Activated CD8-positive, alpha-beta T cell treated with anti-CD3 and anti-CD28 coated beads, Interleukin-2, amount 10 ng/mL, durations not matched to agents 7 days and 5 days (primary cell): Measurements from ENCODE around the gene TARBP2. TPM values are rescaled to one million over a fixed set of nuclear protein-coding genes. Genes with fewer than 3 reads are reported as not detected.

ENCODE experiments used
- ATAC-seq: fragments of 150-1000 bp; cut with Tn5 transposase; one replicate; pipeline ENCODE4 v1.10.0; 2021; ENCODE audit warnings: moderate library complexity
- CTCF ChIA-PET: fragments of 350-600 bp; sonication (Branson Sonifier 250); formaldehyde crosslinking; loops from one replicate; lab custom pipeline; 2021; ENCODE audit warnings: antibody characterized with exemption; lab: Charles Lee
- POLR2A ChIA-PET: fragments of 350-600 bp; sonication (Branson Sonifier 250); formaldehyde crosslinking; loops from one replicate; lab custom pipeline; 2021; ENCODE audit warnings: antibody characterized with exemption; lab: Charles Lee
- DNase-seq: peaks from one replicate; pipeline ENCODE4 v3.0.0-alpha.2; 2020
- H3K27ac Mint-ChIP-seq: one replicate; pipeline ENCODE4 v1.8.0; 2021; ENCODE audit warnings: mild to moderate bottlenecking, mixed read lengths
- H3K27me3 Mint-ChIP-seq: one replicate; pipeline ENCODE4 v1.8.0; 2021; ENCODE audit warnings: low read depth, mixed read lengths
- H3K36me3 Mint-ChIP-seq: one replicate; pipeline ENCODE4 v1.8.0; 2021; ENCODE audit warnings: low read depth, mixed read lengths
- H3K4me1 Mint-ChIP-seq: one replicate; pipeline ENCODE4 v1.8.0; 2021; ENCODE audit warnings: low read depth, mixed read lengths
- H3K4me3 Mint-ChIP-seq: one replicate; pipeline ENCODE4 v1.8.0; 2021; ENCODE audit warnings: mild to moderate bottlenecking, mixed read lengths
- H3K9me3 Mint-ChIP-seq: one replicate; pipeline ENCODE4 v1.8.0; 2022; ENCODE audit warnings: mixed read lengths; ENCODE audit not compliant: insufficient read depth
- total RNA-seq, 2 experiments: library from RNA; stranded (reverse); gene quantifications; one replicate each; pipeline ENCODE4 v1.2.3, GENCODE V29; 2021

Gene TARBP2
- total RNA-seq, 2 experiments from 2014 or later: 30.3 to 36.9 TPM

DNA sequence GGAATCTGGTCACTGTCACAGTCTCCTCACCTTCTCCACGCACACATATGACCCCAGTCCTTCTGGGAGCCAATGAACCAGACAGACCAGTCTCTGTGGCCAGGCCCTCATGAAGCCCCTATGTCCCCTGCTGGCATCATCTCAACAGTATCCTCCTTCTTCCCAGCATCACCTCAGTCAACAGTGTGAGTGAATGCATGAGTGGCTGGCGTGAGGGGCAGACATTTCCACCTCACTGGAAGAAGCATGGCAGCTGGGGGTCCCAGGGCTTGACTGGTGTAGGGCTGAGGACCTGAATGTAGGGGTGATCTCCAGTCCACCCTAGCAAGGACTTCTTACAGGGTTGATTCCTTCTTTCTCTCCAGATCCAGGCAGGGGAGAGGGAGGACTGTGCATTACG lies 3.6 kb upstream of the TARBP2 start:
- Mint-ChIP-seq H3K9me3 (no peaks in the 10 kb centered on the region), H3K27me3 (no peaks in the 10 kb centered on the region), H3K36me3 (peaks cover 3% of the 10 kb centered on the region), H3K4me1 (peaks cover 57% of the 10 kb centered on the region), H3K27ac (no peak overlapping the region), H3K4me3 (no peak overlapping the region)
- no peak for DNase-seq
- ATAC-seq: no peak
- ChIA-PET POLR2A (interaction anchor here (0.7 kb wide), 1 partner anchor 11 kb away, joined by 3 read pairs; no protein-coding TSS in a partner anchor), CTCF (interaction anchor here (0.8 to 2.5 kb wide), 4 partner anchors 21 to 176 kb away, joined by 3 to 10 read pairs (median 4); partner anchors contain the start of gene AAAS)

DNA sequence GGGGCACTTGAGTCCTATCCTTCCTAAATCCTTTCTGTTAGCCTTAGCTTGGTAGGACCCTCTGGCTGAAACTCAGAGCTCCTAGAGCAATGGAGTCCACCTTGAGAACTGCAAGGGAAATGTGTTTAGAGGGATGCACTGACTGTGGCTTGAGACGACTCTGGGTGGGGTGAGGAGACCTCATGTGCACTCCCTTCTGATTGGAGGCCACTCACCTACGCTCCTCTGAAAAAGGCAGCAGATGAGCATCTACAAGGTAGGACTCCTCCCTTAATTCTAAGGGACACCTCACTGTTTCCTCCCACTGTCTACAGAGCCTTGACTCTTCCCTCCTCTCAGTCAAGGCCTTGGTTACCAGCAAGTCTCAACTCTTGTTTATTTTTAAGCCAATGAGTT lies 2.9 kb upstream of the TARBP2 start:
- no peaks in the 10 kb centered on the region for H3K27me3 Mint-ChIP-seq
- H3K27ac Mint-ChIP-seq: peak overlapping the region; percentile 76
- peak overlapping the region; percentile 81 for H3K4me3 Mint-ChIP-seq
- ATAC-seq (no peak), DNase-seq (no peak)
- POLR2A ChIA-PET: interaction anchor here (0.7 to 2.3 kb wide), 2 partner anchors 10 to 22 kb away, joined by 3 to 11 read pairs; no protein-coding TSS in a partner anchor
- peaks cover 3% of the 10 kb centered on the region for H3K36me3 Mint-ChIP-seq
- CTCF ChIA-PET: interaction anchor here (1.0 to 2.5 kb wide), 4 partner anchors 22 to 177 kb away, joined by 3 to 10 read pairs (median 5); partner anchors contain the start of gene AAAS
- H3K9me3 Mint-ChIP-seq: no peaks in the 10 kb centered on the region
- H3K4me1 Mint-ChIP-seq: peaks cover 56% of the 10 kb centered on the region

DNA sequence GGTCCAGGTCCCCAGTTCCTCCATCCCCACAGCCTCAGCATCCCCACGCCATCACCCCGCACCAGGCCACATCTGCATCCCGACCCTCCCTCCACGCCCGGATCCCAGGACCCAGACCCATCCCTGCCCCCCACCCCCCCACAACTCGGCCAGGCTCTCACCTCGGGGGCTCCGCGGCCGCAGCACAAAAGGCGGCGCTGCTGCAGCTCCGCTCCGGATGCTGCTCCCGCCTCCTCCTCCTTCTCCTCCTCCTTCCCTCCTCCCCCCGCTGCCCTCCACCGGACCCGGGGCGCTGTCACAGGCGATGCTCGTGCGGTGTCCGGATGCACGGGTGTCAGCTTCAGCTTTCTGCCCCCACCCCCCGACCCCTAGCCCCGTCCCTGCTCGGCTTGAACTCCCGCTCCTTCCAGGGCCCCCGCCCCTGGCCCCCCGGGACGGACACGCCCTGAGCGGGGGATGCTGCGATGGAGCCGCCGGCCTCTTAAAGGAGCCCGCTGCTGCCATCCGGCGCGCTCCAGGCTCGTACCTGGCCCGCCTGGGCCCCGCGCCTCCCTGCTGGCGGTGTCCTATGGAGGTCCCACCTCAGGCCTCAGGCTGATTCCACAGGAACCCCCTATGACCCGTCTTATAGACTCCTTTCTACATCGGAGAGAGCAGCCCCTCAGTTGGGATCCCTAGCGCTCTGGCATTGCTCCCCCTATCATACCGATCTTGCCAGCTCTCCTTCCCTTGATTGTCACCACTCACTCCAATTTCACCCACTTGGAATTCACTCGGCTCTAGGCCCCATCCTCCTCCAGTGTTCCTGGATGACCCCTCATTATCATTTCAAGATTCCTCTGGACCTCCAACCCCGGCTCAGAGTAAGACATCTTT lies 1.6 kb upstream of the TARBP2 start, which contains the start of gene MAP3K12:
MAP3K12 (minus strand) TSS at position 193 of the 876 bp plus-strand sequence. CDS start 12,067 bp downstream, outside the sequence.
- ATAC-seq (peak; percentile 20), DNase-seq (peak; percentile 79)
- no peaks in the 10 kb centered on the region for H3K9me3 Mint-ChIP-seq
- H3K27ac Mint-ChIP-seq: peak within 1 kb of the TSS; percentile 94
- peaks cover 43% of the 10 kb centered on the region for H3K4me1 Mint-ChIP-seq
- H3K36me3 Mint-ChIP-seq: peaks cover 7% of the 10 kb centered on the region
- H3K27me3 Mint-ChIP-seq: no peaks in the 10 kb centered on the region
- ChIA-PET POLR2A (interaction anchor here (0.7 to 2.3 kb wide), 4 partner anchors 12 to 178 kb away, joined by 5 to 11 read pairs (median 6); partner anchors contain the start of genes AAAS and PRR13), CTCF (interaction anchor here (1.0 to 2.8 kb wide), 6 partner anchors 10 to 179 kb away, joined by 3 to 18 read pairs (median 8); partner anchors contain the start of gene AAAS)
- H3K4me3 Mint-ChIP-seq: peak within 1 kb of the TSS; percentile 81

DNA sequence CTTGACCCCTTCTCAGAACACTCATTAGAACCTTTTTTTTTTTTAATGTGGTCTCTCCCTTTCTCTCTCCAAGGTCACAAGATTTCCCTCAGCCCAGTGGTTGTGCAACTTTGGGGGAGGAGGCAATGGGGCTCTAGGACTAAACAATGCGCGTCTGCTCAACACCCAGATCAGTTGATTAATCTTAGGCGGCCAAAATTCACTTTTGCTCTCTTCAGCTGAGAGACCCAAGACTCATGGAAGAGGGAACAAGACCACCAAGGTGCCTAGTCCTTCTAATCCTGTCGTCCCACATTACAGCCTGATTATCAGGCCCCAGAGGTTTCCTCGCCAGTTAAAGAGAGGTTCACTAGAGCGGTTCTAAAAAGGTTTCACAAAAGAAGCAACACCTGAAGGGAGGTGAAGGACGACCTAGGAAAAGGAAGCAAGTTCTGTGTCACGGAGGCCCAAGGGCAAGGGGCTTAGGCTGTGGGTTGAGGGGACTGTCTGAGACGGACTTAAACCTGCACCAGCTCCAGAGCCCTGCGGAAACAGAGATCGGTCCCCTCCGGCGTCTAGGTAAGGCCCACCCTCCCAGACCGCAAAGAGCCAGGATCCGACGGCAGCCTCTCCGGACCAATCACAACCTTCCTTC lies 824 bp upstream of the TARBP2 start:
- ChIA-PET POLR2A (interaction anchor here (0.6 to 2.3 kb wide), 16 partner anchors 8 to 397 kb away, joined by 3 to 14 read pairs (median 4); partner anchors contain the start of genes AAAS, SOAT2 and SP1), CTCF (interaction anchor here (0.7 to 2.8 kb wide), 15 partner anchors 9 to 288 kb away, joined by 3 to 18 read pairs (median 4); partner anchors contain the start of genes AAAS and ATP5MC2)
- Mint-ChIP-seq H3K27ac (peak overlapping the region; percentile 94), H3K4me3 (peak overlapping the region; percentile 81), H3K4me1 (peaks cover 43% of the 10 kb centered on the region), H3K36me3 (peaks cover 12% of the 10 kb centered on the region), H3K27me3 (no peaks in the 10 kb centered on the region), H3K9me3 (no peaks in the 10 kb centered on the region)
- DNase-seq: no peak
- ATAC-seq: no peak

DNA sequence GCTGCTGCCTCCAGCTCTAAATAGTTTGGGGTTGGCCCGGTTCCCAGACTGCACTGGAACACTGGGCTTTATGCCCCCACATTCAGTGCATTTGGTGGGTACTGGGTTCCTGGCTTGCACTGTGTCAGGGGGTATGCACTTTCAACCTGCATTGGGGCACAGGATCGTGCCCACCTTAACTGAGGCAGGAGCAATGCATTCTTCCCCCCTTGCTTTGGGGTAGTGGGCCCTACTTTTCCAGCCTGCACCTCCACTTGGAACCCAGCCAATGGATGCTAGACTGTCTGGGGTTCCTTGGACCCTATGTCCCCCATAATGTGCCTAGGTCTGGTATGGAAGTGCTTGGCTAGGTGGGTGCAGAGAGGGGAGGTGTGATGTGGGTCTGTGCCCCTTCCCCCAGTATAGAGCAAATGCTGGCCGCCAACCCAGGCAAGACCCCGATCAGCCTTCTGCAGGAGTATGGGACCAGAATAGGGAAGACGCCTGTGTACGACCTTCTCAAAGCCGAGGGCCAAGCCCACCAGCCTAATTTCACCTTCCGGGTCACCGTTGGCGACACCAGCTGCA lies 615 bp downstream of the TARBP2 start:
- CTCF ChIA-PET: interaction anchor here (0.9 to 2.5 kb wide), 13 partner anchors 9 to 181 kb away, joined by 3 to 17 read pairs (median 4); partner anchors contain the start of genes AAAS, ATP5MC2 and SP1
- H3K4me3 Mint-ChIP-seq: peak overlapping the region; percentile 81
- POLR2A ChIA-PET: interaction anchor here (0.6 to 2.0 kb wide), 11 partner anchors 9 to 399 kb away, joined by 3 to 14 read pairs (median 4); partner anchors contain the start of genes PFDN5 and SOAT2
- H3K36me3 Mint-ChIP-seq: peaks cover 21% of the 10 kb centered on the region
- no peak for ATAC-seq
- H3K27me3 Mint-ChIP-seq: no peaks in the 10 kb centered on the region
- H3K9me3 Mint-ChIP-seq: no peaks in the 10 kb centered on the region
- DNase-seq: no peak
- peaks cover 39% of the 10 kb centered on the region for H3K4me1 Mint-ChIP-seq
- peak overlapping the region; percentile 94 for H3K27ac Mint-ChIP-seq

DNA sequence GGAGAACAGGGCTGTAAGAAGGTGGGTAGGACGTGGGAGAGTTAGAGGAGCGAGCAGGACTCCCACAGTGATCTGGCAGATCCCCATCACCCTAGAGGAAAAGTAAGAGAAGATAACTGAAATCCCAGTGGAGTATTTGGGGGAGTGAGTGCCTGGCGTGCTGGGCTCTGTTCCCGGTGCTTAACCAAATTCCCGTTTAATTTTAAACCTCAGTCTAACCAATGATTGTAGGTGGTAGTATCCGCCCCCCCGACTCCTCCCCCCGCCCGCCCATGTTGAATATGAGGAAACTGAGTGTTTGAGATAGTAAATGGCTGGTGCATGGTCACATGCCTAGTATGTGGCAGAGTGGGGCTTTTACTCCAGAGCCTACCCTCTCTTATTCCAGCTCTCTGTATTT lies 1.2 kb downstream of the TARBP2 start:
- H3K27me3 Mint-ChIP-seq: no peaks in the 10 kb centered on the region

DNA sequence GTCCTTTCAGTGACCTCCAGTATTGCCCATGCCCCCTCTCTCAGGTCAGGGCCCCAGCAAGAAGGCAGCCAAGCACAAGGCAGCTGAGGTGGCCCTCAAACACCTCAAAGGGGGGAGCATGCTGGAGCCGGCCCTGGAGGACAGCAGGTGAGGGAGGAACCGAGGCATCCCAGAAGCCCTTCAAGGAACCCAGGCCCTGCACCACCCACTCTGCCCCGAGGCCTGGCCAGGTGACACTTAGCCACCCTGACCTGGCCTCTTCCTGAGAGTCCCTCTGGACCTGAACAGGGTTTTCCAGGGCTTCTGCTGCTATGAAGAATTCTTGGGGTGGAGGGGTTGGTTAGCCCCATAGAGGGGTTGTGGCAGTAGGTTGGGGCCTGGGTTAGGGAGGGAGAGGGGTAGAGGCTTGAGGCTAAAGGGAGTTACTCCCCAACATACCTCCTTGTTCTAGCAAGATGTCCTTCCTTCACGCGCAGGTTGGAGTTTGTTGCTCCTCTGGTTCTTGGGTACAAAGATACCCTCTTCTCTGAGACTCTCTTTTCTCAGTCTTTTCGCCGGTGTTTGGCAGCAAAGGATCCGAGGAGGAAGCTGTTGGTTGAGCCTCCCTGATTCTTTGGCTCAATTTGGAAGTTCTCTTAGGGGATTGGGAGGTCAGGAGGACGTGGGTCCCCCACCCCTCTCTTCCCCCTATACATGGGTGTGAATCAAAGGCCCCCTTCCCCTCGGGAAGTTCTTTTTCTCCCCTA lies 2.1 kb downstream of the TARBP2 start:
- H3K36me3 Mint-ChIP-seq: peaks cover 18% of the 10 kb centered on the region

More for the DNA sequence above, 1.2 kb downstream of the TARBP2 start:
- H3K27ac Mint-ChIP-seq: peak overlapping the region; percentile 94
- H3K9me3 Mint-ChIP-seq: no peaks in the 10 kb centered on the region
- H3K4me1 Mint-ChIP-seq: peaks cover 34% of the 10 kb centered on the region
- H3K36me3 Mint-ChIP-seq: peaks cover 18% of the 10 kb centered on the region
- ATAC-seq (no peak), DNase-seq (no peak)
- peak overlapping the region; percentile 81 for H3K4me3 Mint-ChIP-seq
- POLR2A ChIA-PET: no interaction called here
- CTCF ChIA-PET: interaction anchor here (2.5 kb wide), 1 partner anchor 150 kb away, joined by 15 read pairs; no protein-coding TSS in a partner anchor

DNA sequence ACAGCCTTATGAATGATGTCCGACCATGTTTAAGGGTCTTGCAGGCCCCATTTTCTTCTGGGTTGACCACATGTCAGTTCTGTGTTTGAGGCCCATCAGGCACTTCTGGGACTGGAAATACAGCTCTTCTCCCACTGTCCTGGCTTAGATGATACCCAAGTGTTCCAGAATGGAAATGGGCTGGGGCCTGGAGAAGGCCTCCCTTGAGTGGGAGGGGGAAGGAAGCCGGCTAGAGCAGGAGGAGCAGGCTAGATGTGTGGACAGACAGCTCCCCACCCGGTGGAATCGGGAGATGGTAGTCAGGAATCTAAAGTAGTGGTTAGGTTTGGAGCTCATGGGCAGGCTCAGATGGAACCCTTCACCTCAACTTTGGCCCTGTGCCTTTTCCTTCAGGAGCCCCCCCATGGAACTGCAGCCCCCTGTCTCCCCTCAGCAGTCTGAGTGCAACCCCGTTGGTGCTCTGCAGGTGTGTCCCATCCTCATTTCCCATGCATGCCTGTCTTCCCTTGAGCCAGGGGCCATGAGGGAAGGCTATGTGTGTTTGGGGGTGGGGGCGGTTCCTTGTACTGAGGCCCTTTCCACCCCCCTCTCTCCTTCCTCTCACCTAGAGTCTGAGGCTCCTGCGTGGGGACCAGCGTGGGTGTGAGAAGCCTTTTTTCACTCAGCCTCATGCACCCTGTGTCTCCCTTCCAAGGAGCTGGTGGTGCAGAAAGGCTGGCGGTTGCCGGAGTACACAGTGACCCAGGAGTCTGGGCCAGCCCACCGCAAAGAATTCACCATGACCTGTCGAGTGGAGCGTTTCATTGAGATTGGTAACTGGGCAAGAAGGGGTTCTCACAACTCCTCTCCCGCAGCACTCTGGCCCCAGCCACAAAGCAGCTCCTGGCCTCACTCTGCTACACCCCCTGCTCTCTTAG lies 3.2 kb downstream of the TARBP2 start:
- Mint-ChIP-seq H3K9me3 (no peaks in the 10 kb centered on the region), H3K4me1 (peaks cover 32% of the 10 kb centered on the region), H3K27me3 (no peaks in the 10 kb centered on the region), H3K36me3 (peaks cover 18% of the 10 kb centered on the region), H3K4me3 (no peak overlapping the region), H3K27ac (peak overlapping the region; percentile 10)
- ATAC-seq (no peak), DNase-seq (no peak)
- POLR2A ChIA-PET: no interaction called here
- CTCF ChIA-PET: interaction anchor here (1.1 kb wide), 2 partner anchors 22 to 40 kb away, joined by 3 to 5 read pairs; no protein-coding TSS in a partner anchor

More for the DNA sequence above, 2.1 kb downstream of the TARBP2 start:
- H3K4me3 Mint-ChIP-seq: peak overlapping the region; percentile 28
- no peak for DNase-seq
- no peak for ATAC-seq
- H3K27me3 Mint-ChIP-seq: no peaks in the 10 kb centered on the region
- H3K9me3 Mint-ChIP-seq: no peaks in the 10 kb centered on the region
- POLR2A ChIA-PET: no interaction called here
- CTCF ChIA-PET: interaction anchor here (1.1 to 2.5 kb wide), 2 partner anchors 41 to 150 kb away, joined by 3 to 15 read pairs; no protein-coding TSS in a partner anchor
- H3K27ac Mint-ChIP-seq: no peak overlapping the region
- H3K4me1 Mint-ChIP-seq: peaks cover 29% of the 10 kb centered on the region

DNA sequence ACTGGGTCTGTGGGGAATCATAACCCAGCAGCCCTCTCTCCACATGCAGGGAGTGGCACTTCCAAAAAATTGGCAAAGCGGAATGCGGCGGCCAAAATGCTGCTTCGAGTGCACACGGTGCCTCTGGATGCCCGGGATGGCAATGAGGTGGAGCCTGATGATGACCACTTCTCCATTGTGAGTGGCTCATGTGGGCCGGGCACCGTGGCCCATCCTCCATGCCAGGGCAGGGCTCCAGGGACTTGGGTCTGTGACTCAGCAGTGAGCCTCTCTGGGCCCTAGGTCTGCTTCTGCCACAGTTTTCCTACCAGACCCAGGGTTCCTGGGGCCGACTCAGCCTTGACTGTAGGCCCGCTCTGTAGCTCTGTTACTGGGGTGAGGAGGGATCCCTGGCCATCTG lies 4.0 kb downstream of the TARBP2 start:
- peak overlapping the region; percentile 33 for H3K27ac Mint-ChIP-seq
- H3K36me3 Mint-ChIP-seq: peaks cover 18% of the 10 kb centered on the region
- no peak for DNase-seq
- no peaks in the 10 kb centered on the region for H3K9me3 Mint-ChIP-seq
- no peaks in the 10 kb centered on the region for H3K27me3 Mint-ChIP-seq
- peaks cover 28% of the 10 kb centered on the region for H3K4me1 Mint-ChIP-seq
- CTCF ChIA-PET: interaction anchor here (1.7 kb wide), 1 partner anchor 153 kb away, joined by 6 read pairs; no protein-coding TSS in a partner anchor
- no peak overlapping the region for H3K4me3 Mint-ChIP-seq
- no peak for ATAC-seq
- POLR2A ChIA-PET: no interaction called here
